Prostate gland (tissue), 2 donors: Measurements from ENCODE around the gene MUC6. TPM values are rescaled to one million over a fixed set of nuclear protein-coding genes. Genes with fewer than 3 reads are reported as not detected.

ENCODE experiments used
- DNase-seq: peaks from one replicate; pipeline ENCODE4 v3.0.0-alpha.2; 2019; ENCODE audit warnings: low spot score
- H3K27ac ChIP-seq, 2 donors: fragments of 200-600 bp; sonication (generic); 2 replicates each; pipeline ENCODE4 v1.5.1; 2017 to 2019
- H3K27me3 ChIP-seq: fragments of 200-600 bp; sonication (generic); replicated peaks from 2 replicates; pipeline ENCODE4 v1.5.1; 2019; ENCODE audit not compliant: insufficient read depth
- H3K36me3 ChIP-seq, 2 donors: fragments of 200-600 bp; sonication (generic); 1 replicate in 1 of 2; 2 replicates in 1 of 2; pipeline versions ENCODE4 v1.5.1 to v1.8.1; 2017 to 2019
- H3K4me1 ChIP-seq: fragments of 200-600 bp; sonication (generic); replicated peaks from 2 replicates; pipeline ENCODE4 v1.5.1; 2019
- H3K4me3 ChIP-seq, 2 donors: fragments of 200-600 bp; sonication (generic); 2 replicates each; pipeline ENCODE4 v1.5.1; 2017 to 2019
- H3K9me3 ChIP-seq: fragments of 200-600 bp; sonication (generic); 2 replicates; pipeline ENCODE4 v1.5.1; 2017
- CTCF ChIP-seq, 4 experiments: fragments of 200-600 bp in 2 of 4; fragments of 450-650 bp in 2 of 4; sonication (generic) in 2 of 4; IDR thresholded peaks; 1 replicate in 3 of 4; 2 replicates in 1 of 4; pipeline ENCODE4 v1.5.1; 2016 to 2019; ENCODE audit warnings: antibody characterized with exemption in 4 of 4, mild to moderate bottlenecking in 2 of 4, moderate library complexity in 2 of 4
- POLR2A ChIP-seq: fragments of 450-650 bp; IDR thresholded peaks from one replicate; pipeline ENCODE4 v1.6.1; 2016; ENCODE audit warnings: antibody characterized with exemption, mild to moderate bottlenecking
- POLR2AphosphoS5 ChIP-seq: sonication (generic); formaldehyde crosslinking; IDR thresholded peaks from one replicate; pipeline ENCODE4 v1.6.1; 2017; ENCODE audit warnings: antibody characterized with exemption
- WGBS: methylation state at CpG from one replicate; pipeline ENCODE4 v1.1.5; 2018; 5-methylcytosine and 5-hydroxymethylcytosine counted together
- intact Hi-C: fragments of 100-400 bp; cut with DNase I; formaldehyde crosslinking; loops from one replicate; pipeline ENCODE4 v1.14.2; 2022
- total RNA-seq, 2 donors: library from RNA; depleted of rRNA; stranded (reverse); fragments of >200 nt; gene quantifications; one replicate each; pipeline ENCODE4 v1.1.0, GENCODE V29; 2016

MUC6 gene
- total RNA-seq, 2 donors from 2014 or later = 0.74 to 2.3 TPM

GRCh38 chr11:991711-992307, 44.7 kb downstream of the MUC6 start:
- TF ChIP-seq CTCF (IDR thresholded peaks at IDR 0.05) = no peak
- TF ChIP-seq POLR2A = no peak
- TF ChIP-seq POLR2AphosphoS5 = no peak
- Histone ChIP-seq H3K9me3 (no peaks in the 10 kb centered on the region), H3K4me1 (peaks cover 3% of the 10 kb centered on the region), H3K27me3 (no peaks in the 10 kb centered on the region), H3K36me3 (peaks cover 5 to 29% of the 10 kb centered on the region in 2 donors), H3K27ac (no peak overlapping the region), H3K4me3 (no peak overlapping the region)
- intact Hi-C loops = no loop called here
- WGBS = 73% methylated on average over 24 of the region's 24 CpGs
- DNase-seq = no peak

- intact Hi-C loops = no loop called here
- no peak for DNase-seq
- peaks cover 5 to 35% of the 10 kb centered on the region in 2 donors for H3K36me3 ChIP-seq
Observed at GRCh38 chr11:991034-991433, 45.5 kb downstream of the MUC6 start.

GRCh38 chr11:990101-990500, 46.4 kb downstream of the MUC6 start:
- intact Hi-C loops = no loop called here
- no peak for DNase-seq
- H3K4me1 ChIP-seq = peaks cover 4% of the 10 kb centered on the region
- H3K27ac ChIP-seq = no peak overlapping the region
- no peaks in the 10 kb centered on the region for H3K9me3 ChIP-seq
- no peak for TF ChIP-seq CTCF (IDR thresholded peaks at IDR 0.05)
- TF ChIP-seq POLR2A = no peak
- no peak for TF ChIP-seq POLR2AphosphoS5
- no peak overlapping the region for H3K4me3 ChIP-seq
- H3K36me3 ChIP-seq = peaks cover 5 to 45% of the 10 kb centered on the region in 2 donors
- H3K27me3 ChIP-seq = no peaks in the 10 kb centered on the region
- 93% methylated on average over 9 of the region's 10 CpGs for WGBS

More at GRCh38 chr11:991034-991433, 45.5 kb downstream of the MUC6 start:
- H3K9me3 ChIP-seq = no peaks in the 10 kb centered on the region
- H3K4me3 ChIP-seq = no peak overlapping the region
- TF ChIP-seq POLR2AphosphoS5 = no peak
- no peaks in the 10 kb centered on the region for H3K27me3 ChIP-seq
- H3K27ac ChIP-seq = no peak overlapping the region
- WGBS = 83% methylated on average over 12 of the region's 12 CpGs
- peaks cover 4% of the 10 kb centered on the region for H3K4me1 ChIP-seq

GRCh38 chr11:987671-988070, 48.8 kb downstream of the MUC6 start:
- WGBS = 96% methylated on average over 15 of the region's 15 CpGs
- Histone ChIP-seq H3K27ac (no peak overlapping the region), H3K36me3 (peaks cover under 1 to 34% of the 10 kb centered on the region in 2 donors)

GRCh38 chr11:986952-987305, 49.6 kb downstream of the MUC6 start:
- H3K27ac ChIP-seq = peak overlapping the region in 1 of 2 donors; percentile 63
- H3K36me3 ChIP-seq = peaks cover 0 to 33% of the 10 kb centered on the region in 2 donors
- H3K4me1 ChIP-seq = peaks cover 4% of the 10 kb centered on the region
- intact Hi-C loops = no loop called here
- no peaks in the 10 kb centered on the region for H3K9me3 ChIP-seq
- no peak for DNase-seq
- no peaks in the 10 kb centered on the region for H3K27me3 ChIP-seq
- WGBS = 93% methylated on average over 6 of the region's 9 CpGs
- no peak overlapping the region for H3K4me3 ChIP-seq
- TF ChIP-seq POLR2A (no peak), POLR2AphosphoS5 (no peak), CTCF (IDR thresholded peaks at IDR 0.05) (no peak)

More at GRCh38 chr11:987671-988070, 48.8 kb downstream of the MUC6 start:
- TF ChIP-seq CTCF (IDR thresholded peaks at IDR 0.05) (no peak), POLR2AphosphoS5 (no peak), POLR2A (no peak)
- intact Hi-C loops = no loop called here
- Histone ChIP-seq H3K27me3 (no peaks in the 10 kb centered on the region), H3K4me1 (peaks cover 4% of the 10 kb centered on the region), H3K4me3 (no peak overlapping the region), H3K9me3 (no peaks in the 10 kb centered on the region)
- no peak for DNase-seq
